ENCODE results near the gene SPDYE4.

DNA sequence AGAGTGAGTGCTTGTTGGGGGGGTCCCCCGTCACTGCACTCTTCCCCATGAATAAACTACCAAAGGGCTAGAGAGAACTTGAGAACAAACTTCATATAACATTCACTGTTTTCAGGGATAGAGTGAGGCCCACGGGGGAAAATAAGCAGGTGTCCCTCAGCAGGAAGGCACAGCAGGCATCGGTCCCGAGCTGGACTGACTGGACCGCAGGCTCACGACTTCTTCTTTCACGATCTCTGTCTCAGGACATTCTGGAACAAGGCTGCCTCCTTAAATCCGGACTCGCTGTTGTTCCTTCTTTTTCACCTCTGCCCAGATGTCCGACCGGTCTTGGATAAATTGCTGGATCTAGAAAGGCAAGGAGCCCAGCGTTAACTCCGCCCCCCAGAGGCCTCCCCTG lies 28.5 kb downstream of the SPDYE4 start:
- TF ChIP-seq POLR2A (IDR thresholded peaks at IDR 0.05), result no peak
- TF ChIP-seq, protein P1, sequence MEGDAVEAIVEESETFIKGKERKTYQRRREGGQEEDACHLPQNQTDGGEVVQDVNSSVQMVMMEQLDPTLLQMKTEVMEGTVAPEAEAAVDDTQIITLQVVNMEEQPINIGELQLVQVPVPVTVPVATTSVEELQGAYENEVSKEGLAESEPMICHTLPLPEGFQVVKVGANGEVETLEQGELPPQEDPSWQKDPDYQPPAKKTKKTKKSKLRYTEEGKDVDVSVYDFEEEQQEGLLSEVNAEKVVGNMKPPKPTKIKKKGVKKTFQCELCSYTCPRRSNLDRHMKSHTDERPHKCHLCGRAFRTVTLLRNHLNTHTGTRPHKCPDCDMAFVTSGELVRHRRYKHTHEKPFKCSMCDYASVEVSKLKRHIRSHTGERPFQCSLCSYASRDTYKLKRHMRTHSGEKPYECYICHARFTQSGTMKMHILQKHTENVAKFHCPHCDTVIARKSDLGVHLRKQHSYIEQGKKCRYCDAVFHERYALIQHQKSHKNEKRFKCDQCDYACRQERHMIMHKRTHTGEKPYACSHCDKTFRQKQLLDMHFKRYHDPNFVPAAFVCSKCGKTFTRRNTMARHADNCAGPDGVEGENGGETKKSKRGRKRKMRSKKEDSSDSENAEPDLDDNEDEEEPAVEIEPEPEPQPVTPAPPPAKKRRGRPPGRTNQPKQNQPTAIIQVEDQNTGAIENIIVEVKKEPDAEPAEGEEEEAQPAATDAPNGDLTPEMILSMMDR (IDR thresholded peaks at IDR 0.05), result no peak
